ENCODE measurements around the gene MLLT11. TPM values are rescaled to one million over a fixed set of nuclear protein-coding genes. Genes with fewer than 3 reads are reported as not detected.

The MLLT11 gene
- total RNA-seq, 4 donors from 2014 or later: 1.2 to 3.2 (median 1.3) TPM; not detected in 1

DNA sequence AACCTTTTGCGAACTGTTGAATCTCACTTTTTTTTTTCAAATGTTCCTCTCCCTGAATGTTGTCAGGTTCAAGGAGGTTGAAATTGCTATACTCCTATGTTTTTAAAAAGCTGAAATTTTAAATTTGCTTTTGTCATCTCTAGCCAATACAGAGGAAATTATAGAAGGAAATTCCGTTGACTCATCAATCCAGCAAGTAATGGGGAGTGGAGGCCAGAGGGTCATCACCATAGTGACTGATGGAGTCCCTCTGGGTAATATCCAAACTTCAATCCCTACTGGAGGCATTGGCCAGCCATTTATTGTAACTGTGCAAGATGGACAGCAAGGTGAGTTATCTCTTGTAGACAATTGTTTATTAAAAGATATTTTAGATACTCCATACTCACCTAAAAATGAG is 46.7 kb downstream of the MLLT11 start:
- intact Hi-C loops (cut with DNase I; ENCODE audit: low total_unique reads) (loop anchor here (10.0 kb wide), 1 partner anchor 48 kb away; the partner anchor contains the start of gene TNFAIP8L2), in situ Hi-C loops (cut with MboI; ENCODE audit: low pct_ligation_motif_present in 1 of 4, low pct_unique_long_range_greater_than_20kb in 1 of 4, low sequenced_read_pairs in 3 of 4) (no loop called here)
- H3K27me3 ChIP-seq: no peaks in the 10 kb centered on the region
- H3K4me3 ChIP-seq: no peak overlapping the region
- H3K36me3 ChIP-seq: peaks cover 0 to 17% (median 6%) of the 10 kb centered on the region in 4 donors
- no peak for DNase-seq
- no peaks in the 10 kb centered on the region for H3K4me1 ChIP-seq
- TF ChIP-seq, protein P1, sequence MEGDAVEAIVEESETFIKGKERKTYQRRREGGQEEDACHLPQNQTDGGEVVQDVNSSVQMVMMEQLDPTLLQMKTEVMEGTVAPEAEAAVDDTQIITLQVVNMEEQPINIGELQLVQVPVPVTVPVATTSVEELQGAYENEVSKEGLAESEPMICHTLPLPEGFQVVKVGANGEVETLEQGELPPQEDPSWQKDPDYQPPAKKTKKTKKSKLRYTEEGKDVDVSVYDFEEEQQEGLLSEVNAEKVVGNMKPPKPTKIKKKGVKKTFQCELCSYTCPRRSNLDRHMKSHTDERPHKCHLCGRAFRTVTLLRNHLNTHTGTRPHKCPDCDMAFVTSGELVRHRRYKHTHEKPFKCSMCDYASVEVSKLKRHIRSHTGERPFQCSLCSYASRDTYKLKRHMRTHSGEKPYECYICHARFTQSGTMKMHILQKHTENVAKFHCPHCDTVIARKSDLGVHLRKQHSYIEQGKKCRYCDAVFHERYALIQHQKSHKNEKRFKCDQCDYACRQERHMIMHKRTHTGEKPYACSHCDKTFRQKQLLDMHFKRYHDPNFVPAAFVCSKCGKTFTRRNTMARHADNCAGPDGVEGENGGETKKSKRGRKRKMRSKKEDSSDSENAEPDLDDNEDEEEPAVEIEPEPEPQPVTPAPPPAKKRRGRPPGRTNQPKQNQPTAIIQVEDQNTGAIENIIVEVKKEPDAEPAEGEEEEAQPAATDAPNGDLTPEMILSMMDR (IDR thresholded peaks at IDR 0.05): no peak
- TF ChIP-seq POLR2AphosphoS5 (IDR thresholded peaks at IDR 0.05) (no peak), POLR2A (IDR thresholded peaks at IDR 0.05) (no peak), EP300 (IDR thresholded peaks at IDR 0.05; ENCODE audit: low read depth) (no peak)
- no peaks in the 10 kb centered on the region for H3K9me3 ChIP-seq
- no peak overlapping the region for H3K27ac ChIP-seq
- 73% methylated on average over 2 of the region's 2 CpGs for WGBS, 2 donors (ENCODE audit: low coverage in 1 of 2)

DNA sequence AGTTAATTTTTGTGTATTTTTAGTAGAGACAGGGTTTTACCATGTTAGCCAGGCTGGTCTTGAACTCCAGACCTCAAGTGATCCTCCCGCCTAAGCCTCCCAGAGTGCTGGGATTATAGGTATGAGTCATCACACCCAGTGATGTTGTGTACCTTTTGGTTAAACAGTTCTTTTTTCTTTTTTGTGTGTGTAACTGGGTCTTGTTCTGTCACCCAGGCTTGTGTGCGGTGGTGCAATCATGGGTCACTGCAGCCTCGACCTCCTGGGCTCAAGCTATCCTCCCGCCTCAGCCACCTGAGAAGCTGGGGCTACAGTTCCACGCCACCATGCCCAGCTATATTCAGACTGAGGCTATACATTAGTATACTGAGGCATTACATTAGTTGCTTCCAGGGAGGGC is 48.1 kb downstream of the MLLT11 start:
- intact Hi-C loops (cut with DNase I; ENCODE audit: low total_unique reads) (loop anchor here (10.0 kb wide), 1 partner anchor 46 kb away; the partner anchor contains the start of gene TNFAIP8L2), in situ Hi-C loops (cut with MboI; ENCODE audit: low pct_ligation_motif_present in 1 of 4, low pct_unique_long_range_greater_than_20kb in 1 of 4, low sequenced_read_pairs in 3 of 4) (no loop called here)
- peaks cover 0 to 17% (median 6%) of the 10 kb centered on the region in 4 donors for H3K36me3 ChIP-seq
- no peaks in the 10 kb centered on the region for H3K27me3 ChIP-seq
- H3K4me3 ChIP-seq: no peak overlapping the region
- TF ChIP-seq POLR2AphosphoS5 (IDR thresholded peaks at IDR 0.05) (no peak), POLR2A (IDR thresholded peaks at IDR 0.05) (no peak), EP300 (IDR thresholded peaks at IDR 0.05; ENCODE audit: low read depth) (no peak)
- TF ChIP-seq, protein P1 (IDR thresholded peaks at IDR 0.05): no peak
- 94% methylated on average over 5 of the region's 5 CpGs; no CpG with 5 or more reads in 1 of the 2 donors for WGBS, 2 donors (ENCODE audit: low coverage in 1 of 2)
- no peak for DNase-seq
- no peaks in the 10 kb centered on the region for H3K4me1 ChIP-seq
- H3K9me3 ChIP-seq: no peaks in the 10 kb centered on the region
- H3K27ac ChIP-seq: no peak overlapping the region

- H3K4me3 ChIP-seq: no peak overlapping the region
- no peaks in the 10 kb centered on the region for H3K9me3 ChIP-seq
- no peak overlapping the region for H3K27ac ChIP-seq
- TF ChIP-seq POLR2A (IDR thresholded peaks at IDR 0.05) (no peak), POLR2AphosphoS5 (IDR thresholded peaks at IDR 0.05) (no peak), EP300 (IDR thresholded peaks at IDR 0.05; ENCODE audit: low read depth) (no peak)
- TF ChIP-seq, protein P1 (IDR thresholded peaks at IDR 0.05): no peak
- no peaks in the 10 kb centered on the region for H3K27me3 ChIP-seq
- 97% methylated on average over 5 of the region's 5 CpGs; no CpG with 5 or more reads in 1 of the 2 donors for WGBS, 2 donors (ENCODE audit: low coverage in 1 of 2)
- peaks cover 0 to 12% (median 4%) of the 10 kb centered on the region in 4 donors for H3K36me3 ChIP-seq
- intact Hi-C loops (cut with DNase I; ENCODE audit: low total_unique reads) (no loop called here), in situ Hi-C loops (cut with MboI; ENCODE audit: low pct_ligation_motif_present in 1 of 4, low pct_unique_long_range_greater_than_20kb in 1 of 4, low sequenced_read_pairs in 3 of 4) (no loop called here)
- no peaks in the 10 kb centered on the region for H3K4me1 ChIP-seq
- DNase-seq: no peak
These were observed 53.7 kb downstream of the MLLT11 start for GRCh38 chr1:151113877-151114276.

Small RNAs within 50 kb of the gene (small RNA-seq; reads per million reads assigned to genes)
- 0 reads per million in 4 donors for gene RNU6-884P

Other genes starting within 250 kb of the MLLT11 start
- gene ARNT, start 183.8 kb upstream of the MLLT11 start, total RNA-seq: 10 to 100 TPM; 47.9 to 64.6 (median 53.9) TPM
- not detected for gene CTXND2, start 173.3 kb upstream of the MLLT11 start, total RNA-seq
- 10 to 100 TPM; 19.5 to 59.7 (median 39.2) TPM for gene SETDB1, start 134.0 kb upstream of the MLLT11 start, total RNA-seq
- 100 to 1,000 TPM in 2 of 4 donors, 10 to 100 TPM in 2; 35.2 to 142 (median 101) TPM for gene CERS2, start 85.6 kb upstream of the MLLT11 start, total RNA-seq
- gene ANXA9, start 78.1 kb upstream of the MLLT11 start, total RNA-seq: under 1 TPM in 1 of 4 donors, not detected in 3; 0.32 TPM
- 10 to 100 TPM; 27.7 to 66.2 (median 54.8) TPM for gene MINDY1, start 53.5 kb upstream of the MLLT11 start, total RNA-seq
- gene PRUNE1, start 51.9 kb upstream of the MLLT11 start, total RNA-seq: 10 to 100 TPM in 3 of 4 donors, 1 to 10 TPM in 1; 9.0 to 80.4 (median 26.8) TPM
- gene BNIPL, start 23.8 kb upstream of the MLLT11 start, total RNA-seq: 1 to 10 TPM in 2 of 4 donors, under 1 TPM in 1, not detected in 1; 0.68 to 10.0 (median 2.5) TPM
- gene C1orf56, start 12.6 kb upstream of the MLLT11 start, total RNA-seq: 1 to 10 TPM; 1.5 to 3.7 (median 2.8) TPM
- gene CDC42SE1, start 775 bp upstream of the MLLT11 start, total RNA-seq: 10 to 100 TPM; 34.4 to 90.2 (median 57.5) TPM
- 10 to 100 TPM in 3 of 4 donors, 1 to 10 TPM in 1; 9.6 to 19.8 (median 10.2) TPM for gene GABPB2, start 10.4 kb downstream of the MLLT11 start, total RNA-seq
- 10 to 100 TPM in 1 of 4 donors, 1 to 10 TPM in 3; 1.8 to 16.3 (median 2.9) TPM for gene SEMA6C, start 86.2 kb downstream of the MLLT11 start, total RNA-seq
- gene TNFAIP8L2, start 96.3 kb downstream of the MLLT11 start, total RNA-seq: 1 to 10 TPM; 2.0 to 5.2 (median 4.2) TPM
- gene LYSMD1, start 105.5 kb downstream of the MLLT11 start, total RNA-seq: 10 to 100 TPM in 1 of 4 donors, 1 to 10 TPM in 3; 1.4 to 15.7 (median 7.3) TPM
- 10 to 100 TPM in 3 of 4 donors, 1 to 10 TPM in 1; 9.0 to 35.4 (median 25.1) TPM for gene SCNM1, start 105.7 kb downstream of the MLLT11 start, total RNA-seq
- gene TMOD4, start 115.6 kb downstream of the MLLT11 start, total RNA-seq: not detected
- gene VPS72, start 129.8 kb downstream of the MLLT11 start, total RNA-seq: 10 to 100 TPM in 3 of 4 donors, 1 to 10 TPM in 1; 4.9 to 26.6 (median 20.1) TPM
- gene PIP5K1A, start 138.2 kb downstream of the MLLT11 start, total RNA-seq: 10 to 100 TPM; 46.7 to 78.2 (median 59.4) TPM
- 100 to 1,000 TPM in 1 of 4 donors, 10 to 100 TPM in 3; 41.9 to 111 (median 79.5) TPM for gene PSMD4, start 194.3 kb downstream of the MLLT11 start, total RNA-seq
- 10 to 100 TPM; 24.5 to 41.9 (median 31.5) TPM for gene ZNF687, start 221.9 kb downstream of the MLLT11 start, total RNA-seq